Measurements from ENCODE around the gene DCAF5.

DNA sequence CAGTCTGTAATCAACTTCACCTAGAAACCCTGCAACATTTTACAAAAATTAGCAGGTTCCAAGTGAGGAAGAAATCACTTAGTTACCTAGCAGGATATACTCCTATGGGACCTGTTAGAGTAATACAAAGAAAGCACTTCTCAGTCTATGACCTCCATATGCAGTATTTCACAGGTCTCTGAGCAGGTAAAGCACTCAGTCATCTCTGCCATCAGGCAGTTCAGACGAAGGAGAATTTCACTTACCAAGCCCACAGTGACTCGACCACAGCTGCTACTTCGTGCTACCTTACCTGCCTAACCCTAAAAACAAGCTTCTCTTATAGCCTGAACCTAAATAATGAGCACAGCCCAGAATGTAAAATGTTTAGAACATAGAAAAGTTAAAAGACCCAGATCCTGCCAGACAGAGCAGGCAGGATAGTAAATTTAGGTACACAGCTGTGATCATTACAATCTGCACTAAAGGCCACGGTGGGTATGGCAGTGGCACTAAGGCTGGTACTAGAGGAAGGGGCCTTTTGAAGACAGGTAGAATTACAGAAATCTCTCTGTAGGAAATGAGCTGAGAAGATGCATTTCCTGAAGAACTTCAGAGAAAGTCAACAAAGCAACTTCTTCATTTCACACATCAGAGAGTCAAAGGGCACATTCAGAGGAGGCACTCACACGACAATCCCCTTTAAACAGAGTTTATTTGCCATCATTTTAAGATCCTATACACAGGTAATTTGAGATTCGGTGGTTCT, 35.7 kb downstream of the DCAF5 start:
- no peak for TF ChIP-seq EP300 (IDR thresholded peaks at IDR 0.05)
- TF ChIP-seq, protein P1, sequence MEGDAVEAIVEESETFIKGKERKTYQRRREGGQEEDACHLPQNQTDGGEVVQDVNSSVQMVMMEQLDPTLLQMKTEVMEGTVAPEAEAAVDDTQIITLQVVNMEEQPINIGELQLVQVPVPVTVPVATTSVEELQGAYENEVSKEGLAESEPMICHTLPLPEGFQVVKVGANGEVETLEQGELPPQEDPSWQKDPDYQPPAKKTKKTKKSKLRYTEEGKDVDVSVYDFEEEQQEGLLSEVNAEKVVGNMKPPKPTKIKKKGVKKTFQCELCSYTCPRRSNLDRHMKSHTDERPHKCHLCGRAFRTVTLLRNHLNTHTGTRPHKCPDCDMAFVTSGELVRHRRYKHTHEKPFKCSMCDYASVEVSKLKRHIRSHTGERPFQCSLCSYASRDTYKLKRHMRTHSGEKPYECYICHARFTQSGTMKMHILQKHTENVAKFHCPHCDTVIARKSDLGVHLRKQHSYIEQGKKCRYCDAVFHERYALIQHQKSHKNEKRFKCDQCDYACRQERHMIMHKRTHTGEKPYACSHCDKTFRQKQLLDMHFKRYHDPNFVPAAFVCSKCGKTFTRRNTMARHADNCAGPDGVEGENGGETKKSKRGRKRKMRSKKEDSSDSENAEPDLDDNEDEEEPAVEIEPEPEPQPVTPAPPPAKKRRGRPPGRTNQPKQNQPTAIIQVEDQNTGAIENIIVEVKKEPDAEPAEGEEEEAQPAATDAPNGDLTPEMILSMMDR (IDR thresholded peaks at IDR 0.05) = no peak

Measured in esophagus muscularis mucosa (tissue), 3 donors.